IMR-90 (cell line): Measurements from ENCODE around the gene CHRM5.
"Not testable (repeated sequence)": the region's sequence is repeated elsewhere in the genome, so short reads cannot be mapped to it uniquely, and the experiment has no call there.

ENCODE experiments used
- POLR2A ChIP-seq: IDR thresholded peaks from 2 replicates; pipeline ENCODE4 v1.6.1; 2012; ENCODE audit warnings: mild to moderate bottlenecking, low read depth, low read length
- TF ChIP-seq, protein P1 (sequence below): conservative IDR thresholded peaks from 2 replicates; pipeline ENCODE4 v1.5.1; 2012; ENCODE audit warnings: mild to moderate bottlenecking, low read depth, low read length, improper control_type of control experiment

DNA sequence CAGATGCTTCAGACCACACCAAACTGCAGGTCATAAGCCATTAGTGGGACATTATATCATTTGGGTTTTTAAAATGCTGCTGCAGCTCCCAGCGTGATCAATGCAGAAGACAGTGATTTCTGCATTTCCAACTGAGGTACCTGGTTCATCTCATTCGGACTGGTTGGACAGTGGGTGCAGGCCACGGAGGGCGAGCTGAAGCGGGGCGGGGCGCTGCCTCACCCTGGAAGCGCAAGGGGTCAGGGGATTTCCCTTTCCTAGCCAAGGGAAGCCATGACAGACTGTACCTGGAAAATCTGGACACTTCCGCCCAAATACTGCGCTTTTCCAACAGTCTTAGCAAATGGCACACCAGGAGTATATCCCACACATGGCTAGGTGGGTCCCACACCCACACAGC is 27.4 kb downstream of the CHRM5 start:
- TF ChIP-seq POLR2A, result not testable (repeated sequence)
- TF ChIP-seq, protein P1, sequence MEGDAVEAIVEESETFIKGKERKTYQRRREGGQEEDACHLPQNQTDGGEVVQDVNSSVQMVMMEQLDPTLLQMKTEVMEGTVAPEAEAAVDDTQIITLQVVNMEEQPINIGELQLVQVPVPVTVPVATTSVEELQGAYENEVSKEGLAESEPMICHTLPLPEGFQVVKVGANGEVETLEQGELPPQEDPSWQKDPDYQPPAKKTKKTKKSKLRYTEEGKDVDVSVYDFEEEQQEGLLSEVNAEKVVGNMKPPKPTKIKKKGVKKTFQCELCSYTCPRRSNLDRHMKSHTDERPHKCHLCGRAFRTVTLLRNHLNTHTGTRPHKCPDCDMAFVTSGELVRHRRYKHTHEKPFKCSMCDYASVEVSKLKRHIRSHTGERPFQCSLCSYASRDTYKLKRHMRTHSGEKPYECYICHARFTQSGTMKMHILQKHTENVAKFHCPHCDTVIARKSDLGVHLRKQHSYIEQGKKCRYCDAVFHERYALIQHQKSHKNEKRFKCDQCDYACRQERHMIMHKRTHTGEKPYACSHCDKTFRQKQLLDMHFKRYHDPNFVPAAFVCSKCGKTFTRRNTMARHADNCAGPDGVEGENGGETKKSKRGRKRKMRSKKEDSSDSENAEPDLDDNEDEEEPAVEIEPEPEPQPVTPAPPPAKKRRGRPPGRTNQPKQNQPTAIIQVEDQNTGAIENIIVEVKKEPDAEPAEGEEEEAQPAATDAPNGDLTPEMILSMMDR, result not testable (repeated sequence)
